Parathyroid adenoma (tissue), 2 donors: ENCODE measurements around the gene SPHK1.

Source experiments
- H2AFZ ChIP-seq: fragments of 300-600 bp; sonication (generic); one replicate; pipeline ENCODE4 v1.7.0; 2017; ENCODE audit warnings: antibody characterized with exemption, mild to moderate bottlenecking
- H3K27ac ChIP-seq: fragments of 300-600 bp; sonication (generic); one replicate; pipeline ENCODE4 v1.7.0; 2017
- H3K27me3 ChIP-seq: fragments of 300-600 bp; sonication (generic); one replicate; pipeline ENCODE4 v1.7.0; 2017; ENCODE audit warnings: low read length; ENCODE audit not compliant: control insufficient read depth, insufficient read depth
- H3K36me3 ChIP-seq: fragments of 300-600 bp; sonication (generic); one replicate; pipeline ENCODE4 v1.7.0; 2017; ENCODE audit warnings: low read length; ENCODE audit not compliant: control insufficient read depth, insufficient read depth
- H3K4me1 ChIP-seq: fragments of 300-600 bp; sonication (generic); one replicate; pipeline ENCODE4 v1.7.0; 2017; ENCODE audit warnings: control low read depth
- H3K4me2 ChIP-seq: fragments of 300-600 bp; sonication (generic); one replicate; pipeline ENCODE4 v1.7.0; 2017; ENCODE audit warnings: low read length
- H3K4me3 ChIP-seq: fragments of 300-600 bp; sonication (generic); one replicate; pipeline ENCODE4 v1.7.0; 2017; ENCODE audit warnings: low read depth, low read length
- H3K79me2 ChIP-seq: fragments of 300-600 bp; sonication (generic); one replicate; pipeline ENCODE4 v1.7.0; 2017; ENCODE audit warnings: control low read depth
- H3K9ac ChIP-seq: fragments of 300-600 bp; sonication (generic); one replicate; pipeline ENCODE4 v1.7.0; 2017; ENCODE audit warnings: mild to moderate bottlenecking
- H3K9me3 ChIP-seq: fragments of 300-600 bp; sonication (generic); one replicate; pipeline ENCODE4 v1.7.0; 2017; ENCODE audit warnings: low read length; ENCODE audit not compliant: control insufficient read depth
- TF ChIP-seq, protein P1 (sequence below): fragments of 300-600 bp; sonication (generic); IDR thresholded peaks from one replicate; pipeline ENCODE4 v1.7.0; 2017; ENCODE audit warnings: antibody characterized with exemption, mild to moderate bottlenecking
- donor health status: primary hyperparathyroidism.

The SPHK1 gene

DNA sequence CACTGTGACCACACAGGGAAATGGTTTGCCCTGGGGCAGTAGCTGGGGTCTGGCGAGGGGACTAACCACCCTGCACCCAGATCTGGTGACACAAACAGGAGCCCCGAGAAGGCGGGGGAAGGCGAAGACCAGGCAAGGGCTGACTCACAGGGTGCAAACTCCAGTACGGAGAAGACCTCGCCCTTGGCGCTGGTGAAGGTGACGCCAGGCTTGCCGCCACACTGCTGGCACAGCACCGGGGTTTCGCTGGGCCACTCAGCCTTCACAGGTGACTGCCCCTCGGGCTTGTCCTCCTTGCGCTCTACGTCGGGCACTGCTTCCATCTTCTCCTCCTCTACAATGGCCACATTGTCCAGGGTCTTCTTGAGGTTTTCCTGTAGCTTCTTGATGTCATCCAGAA, 11.6 kb downstream of the SPHK1 start:
- Histone ChIP-seq H3K4me3 (no peak overlapping the region), H2AFZ (no peak overlapping the region), H3K27ac (no peak overlapping the region), H3K27me3 (no peaks in the 10 kb centered on the region), H3K9me3 (no peaks in the 10 kb centered on the region), H3K9ac (no peak overlapping the region), H3K4me1 (peaks cover 24% of the 10 kb centered on the region), H3K4me2 (no peak overlapping the region), H3K36me3 (no peaks in the 10 kb centered on the region), H3K79me2 (no peaks in the 10 kb centered on the region)
- TF ChIP-seq, protein P1, sequence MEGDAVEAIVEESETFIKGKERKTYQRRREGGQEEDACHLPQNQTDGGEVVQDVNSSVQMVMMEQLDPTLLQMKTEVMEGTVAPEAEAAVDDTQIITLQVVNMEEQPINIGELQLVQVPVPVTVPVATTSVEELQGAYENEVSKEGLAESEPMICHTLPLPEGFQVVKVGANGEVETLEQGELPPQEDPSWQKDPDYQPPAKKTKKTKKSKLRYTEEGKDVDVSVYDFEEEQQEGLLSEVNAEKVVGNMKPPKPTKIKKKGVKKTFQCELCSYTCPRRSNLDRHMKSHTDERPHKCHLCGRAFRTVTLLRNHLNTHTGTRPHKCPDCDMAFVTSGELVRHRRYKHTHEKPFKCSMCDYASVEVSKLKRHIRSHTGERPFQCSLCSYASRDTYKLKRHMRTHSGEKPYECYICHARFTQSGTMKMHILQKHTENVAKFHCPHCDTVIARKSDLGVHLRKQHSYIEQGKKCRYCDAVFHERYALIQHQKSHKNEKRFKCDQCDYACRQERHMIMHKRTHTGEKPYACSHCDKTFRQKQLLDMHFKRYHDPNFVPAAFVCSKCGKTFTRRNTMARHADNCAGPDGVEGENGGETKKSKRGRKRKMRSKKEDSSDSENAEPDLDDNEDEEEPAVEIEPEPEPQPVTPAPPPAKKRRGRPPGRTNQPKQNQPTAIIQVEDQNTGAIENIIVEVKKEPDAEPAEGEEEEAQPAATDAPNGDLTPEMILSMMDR = no peak

- Histone ChIP-seq H2AFZ (no peak overlapping the region), H3K27me3 (no peaks in the 10 kb centered on the region), H3K4me3 (no peak overlapping the region), H3K4me2 (no peak overlapping the region), H3K4me1 (peaks cover 24% of the 10 kb centered on the region), H3K36me3 (no peaks in the 10 kb centered on the region), H3K9ac (no peak overlapping the region), H3K9me3 (no peaks in the 10 kb centered on the region), H3K79me2 (peaks cover 4% of the 10 kb centered on the region), H3K27ac (no peak overlapping the region)
- TF ChIP-seq, protein P1 = no peak
These were observed 12.8 kb downstream of the SPHK1 start for GRCh38 chr17:76397184-76397583.

- Histone ChIP-seq H3K4me2 (peak overlapping the region; percentile 32), H2AFZ (no peak overlapping the region), H3K9me3 (no peaks in the 10 kb centered on the region), H3K27me3 (no peaks in the 10 kb centered on the region), H3K4me3 (no peak overlapping the region), H3K36me3 (no peaks in the 10 kb centered on the region), H3K9ac (no peak overlapping the region), H3K4me1 (peaks cover 24% of the 10 kb centered on the region), H3K27ac (peak overlapping the region; percentile 78), H3K79me2 (peaks cover 7% of the 10 kb centered on the region)
- TF ChIP-seq, protein P1 = peak; percentile 99
These were observed 13.5 kb downstream of the SPHK1 start for GRCh38 chr17:76397687-76398522.

DNA sequence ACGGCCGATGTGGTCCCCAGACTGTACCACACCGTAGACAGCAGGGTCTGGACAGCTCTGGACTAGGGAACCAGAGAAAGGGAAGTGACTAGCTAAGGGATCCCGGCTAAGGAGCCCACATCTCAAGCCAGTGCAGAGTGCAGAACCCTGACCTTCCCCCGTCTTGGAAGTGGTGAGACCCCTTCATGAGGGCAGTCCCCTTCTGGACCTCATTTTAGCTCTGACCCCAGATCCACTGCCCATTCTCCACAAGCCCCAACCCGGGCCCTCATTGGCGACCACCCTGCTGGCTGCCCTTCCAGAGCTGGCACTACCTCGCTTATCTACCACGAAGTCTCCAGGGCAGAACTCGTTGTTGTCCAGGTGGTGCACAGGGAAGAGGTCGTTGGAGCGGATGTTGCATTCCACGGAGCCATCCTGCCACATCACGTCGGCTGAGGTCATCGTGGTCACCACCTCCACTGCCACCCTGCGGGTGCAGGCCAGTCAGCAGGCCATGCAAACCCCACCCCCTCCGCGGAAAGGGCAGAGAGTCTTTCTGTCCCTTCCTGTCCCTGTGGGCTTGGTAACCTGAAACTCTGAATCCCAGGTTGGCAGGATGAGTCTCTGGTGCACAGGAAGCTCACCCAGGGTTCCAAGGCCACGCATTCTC, 14.2 kb downstream of the SPHK1 start:
- H3K9me3 ChIP-seq = no peaks in the 10 kb centered on the region
- no peaks in the 10 kb centered on the region for H3K36me3 ChIP-seq
- peak overlapping the region; percentile 32 for H3K4me2 ChIP-seq
- H2AFZ ChIP-seq = peak overlapping the region; percentile 30
- no peaks in the 10 kb centered on the region for H3K27me3 ChIP-seq
- H3K4me3 ChIP-seq = peak overlapping the region; percentile 17
- H3K27ac ChIP-seq = peak overlapping the region; percentile 78
- H3K9ac ChIP-seq = no peak overlapping the region
- peaks cover 24% of the 10 kb centered on the region for H3K4me1 ChIP-seq
- TF ChIP-seq, protein P1 = peak; percentile 25
- peaks cover 7% of the 10 kb centered on the region for H3K79me2 ChIP-seq
